H9 (cell line): ENCODE measurements around the gene JAG2. TPM values are rescaled to one million over a fixed set of nuclear protein-coding genes. Genes with fewer than 3 reads are reported as not detected.

ENCODE experiments used
- DNase-seq: peaks from one replicate; pipeline ENCODE4 v3.0.0-alpha.2; 2017
- H2AFZ ChIP-seq: one replicate; pipeline ENCODE4 v1.6.1; 2013; ENCODE audit warnings: mild to moderate bottlenecking, low read length, control low read depth, moderate library complexity
- H2AK5ac ChIP-seq: 2 replicates; pipeline ENCODE4 v1.6.1; 2013; ENCODE audit warnings: low read length, control low read depth, mixed read lengths; ENCODE audit not compliant: insufficient read length
- H2BK120ac ChIP-seq: one replicate; pipeline ENCODE4 v1.6.1; 2013; ENCODE audit warnings: low read depth, mild to moderate bottlenecking, low read length, control low read depth, inconsistent platforms; ENCODE audit not compliant: poor library complexity, severe bottlenecking
- H2BK12ac ChIP-seq: 2 replicates; pipeline ENCODE4 v1.6.1; 2013; ENCODE audit warnings: low read length, control low read depth, mixed read lengths, low read depth; ENCODE audit not compliant: insufficient read length
- H2BK15ac ChIP-seq: 2 replicates; pipeline ENCODE4 v1.6.1; 2013; ENCODE audit warnings: low read depth, low read length, control low read depth
- H2BK20ac ChIP-seq: one replicate; pipeline ENCODE4 v1.6.1; 2013; ENCODE audit warnings: low read depth, mild to moderate bottlenecking, low read length, control low read depth, inconsistent platforms; ENCODE audit not compliant: poor library complexity, severe bottlenecking
- H2BK5ac ChIP-seq: 2 replicates; pipeline ENCODE4 v1.6.1; 2013; ENCODE audit warnings: low read length, control low read depth, mixed read lengths; ENCODE audit not compliant: insufficient read length
- H3K14ac ChIP-seq: 2 replicates; pipeline ENCODE4 v1.6.1; 2013; ENCODE audit warnings: low read length, control low read depth; ENCODE audit not compliant: insufficient read depth
- H3K18ac ChIP-seq: 2 replicates; pipeline ENCODE4 v1.6.1; 2013; ENCODE audit warnings: low read depth, mild to moderate bottlenecking, mixed read lengths, low read length, control low read depth; ENCODE audit not compliant: insufficient read length
- H3K23ac ChIP-seq: 2 replicates; pipeline ENCODE4 v1.6.1; 2013; ENCODE audit warnings: low read length, control low read depth, mixed read lengths, low read depth; ENCODE audit not compliant: insufficient read length
- H3K23me2 ChIP-seq: 2 replicates; pipeline ENCODE4 v1.6.1; 2013; ENCODE audit warnings: low read depth, mild to moderate bottlenecking, mixed read lengths, low read length, control low read depth; ENCODE audit not compliant: insufficient read length, poor library complexity, severe bottlenecking
- H3K27ac ChIP-seq: 2 replicates; pipeline ENCODE4 v1.5.1; 2013; ENCODE audit warnings: low read length, control low read depth, mixed read lengths, low read depth; ENCODE audit not compliant: insufficient read length
- H3K27me3 ChIP-seq: 2 replicates; pipeline ENCODE4 v1.6.1; 2013; ENCODE audit warnings: low read length, control low read depth, inconsistent platforms; ENCODE audit not compliant: insufficient read depth
- H3K4ac ChIP-seq: 2 replicates; pipeline ENCODE4 v1.6.1; 2013; ENCODE audit warnings: low read depth, mild to moderate bottlenecking, control low read depth, inconsistent platforms, low read length, moderate library complexity
- H3K4me1 ChIP-seq: 2 replicates; pipeline ENCODE4 v1.6.1; 2013; ENCODE audit warnings: low read length, control low read depth, inconsistent platforms; ENCODE audit not compliant: insufficient read depth
- H3K4me2 ChIP-seq: 2 replicates; pipeline ENCODE4 v1.6.1; 2013; ENCODE audit warnings: low read length, control low read depth, mixed read lengths; ENCODE audit not compliant: insufficient read length, insufficient read depth
- H3K56ac ChIP-seq: 2 replicates; pipeline ENCODE4 v1.6.1; 2013; ENCODE audit warnings: low read depth, mild to moderate bottlenecking, mixed read lengths, low read length, control low read depth; ENCODE audit not compliant: insufficient read length
- H3K79me1 ChIP-seq: 2 replicates; pipeline ENCODE4 v1.6.1; 2013; ENCODE audit warnings: low read depth, mild to moderate bottlenecking, moderate library complexity, low read length, control low read depth, inconsistent platforms; ENCODE audit not compliant: insufficient read depth, poor library complexity, severe bottlenecking
- H3K79me2 ChIP-seq: 2 replicates; pipeline ENCODE4 v1.6.1; 2013; ENCODE audit warnings: low read length, control low read depth, inconsistent platforms; ENCODE audit not compliant: insufficient read depth
- H3K9ac ChIP-seq: 2 replicates; pipeline ENCODE4 v1.6.1; 2013; ENCODE audit warnings: low read length, control low read depth, mixed read lengths; ENCODE audit not compliant: insufficient read length; ENCODE audit errors: extremely low read depth
- H3K9me3 ChIP-seq: one replicate; pipeline ENCODE4 v1.6.1; 2013; ENCODE audit warnings: low read depth, low read length, inconsistent platforms; ENCODE audit not compliant: control insufficient read depth
- H3T11ph ChIP-seq: one replicate; pipeline ENCODE4 v1.6.1; 2013; ENCODE audit warnings: mild to moderate bottlenecking, low read length, control low read depth, inconsistent platforms
- H4K20me1 ChIP-seq: one replicate; pipeline ENCODE4 v1.6.1; 2013; ENCODE audit not compliant: control insufficient read depth, insufficient read length, insufficient read depth
- H4K5ac ChIP-seq: 2 replicates; pipeline ENCODE4 v1.6.1; 2013; ENCODE audit warnings: low read depth, mild to moderate bottlenecking, mixed read lengths, low read length, control low read depth; ENCODE audit not compliant: insufficient read length
- H4K8ac ChIP-seq: replicated peaks from 2 replicates; pipeline ENCODE4 v1.6.1; 2013; ENCODE audit warnings: low read length, control low read depth, mixed read lengths, low read depth; ENCODE audit not compliant: insufficient read length
- H4K91ac ChIP-seq: 2 replicates; pipeline ENCODE4 v1.6.1; 2013; ENCODE audit warnings: low read depth, mild to moderate bottlenecking, moderate library complexity, mixed read lengths, low read length, control low read depth; ENCODE audit not compliant: insufficient read length
- H3K27ac Mint-ChIP-seq, 3 experiments: 2 replicates in 2 of 3; 3 replicates in 1 of 3; pipeline ENCODE4 v1.8.0; 2020 to 2021; ENCODE audit warnings: mixed read lengths in 3 of 3, mild to moderate bottlenecking in 1 of 3, moderate library complexity in 1 of 3
- H3K27me3 Mint-ChIP-seq: 2 replicates; pipeline ENCODE4 v1.8.0; 2021; ENCODE audit warnings: low read depth, mild to moderate bottlenecking, moderate library complexity, mixed read lengths
- H3K36me3 Mint-ChIP-seq, 3 experiments: 2 replicates in 2 of 3; 3 replicates in 1 of 3; pipeline ENCODE4 v1.8.0; 2020 to 2021; ENCODE audit warnings: low read depth in 3 of 3, mixed read lengths in 3 of 3; ENCODE audit not compliant: insufficient read depth in 1 of 3
- H3K4me1 Mint-ChIP-seq, 2 experiments: 2 replicates each; pipeline ENCODE4 v1.8.0; 2020; ENCODE audit warnings: mixed read lengths in 2 of 2
- H3K4me3 Mint-ChIP-seq, 2 experiments: 2 replicates in 1 of 2; 3 replicates in 1 of 2; pipeline ENCODE4 v1.8.0; 2020 to 2021; ENCODE audit warnings: mild to moderate bottlenecking in 2 of 2, mixed read lengths in 2 of 2, moderate library complexity in 1 of 2
- H3K9me3 Mint-ChIP-seq, 2 experiments: 2 replicates in 1 of 2; 3 replicates in 1 of 2; pipeline ENCODE4 v1.8.0; 2020; ENCODE audit warnings: mild to moderate bottlenecking in 2 of 2, mixed read lengths in 2 of 2, moderate library complexity in 1 of 2
- WGBS: extraction: QIAGEN DNeasy Blood & Tissue Kit; methylation state at CpG from one replicate; pipeline ENCODE4 v1.1.7; 2013; ENCODE audit warnings: missing lambda C conversion rate, low lambda C conversion rate, mixed read lengths; ENCODE audit not compliant: insufficient read length; ENCODE audit errors: extremely low coverage; 5-methylcytosine and 5-hydroxymethylcytosine counted together
- total RNA-seq: library from RNA; stranded (reverse); gene quantifications from 2 replicates; pipeline ENCODE4 v1.2.1, GENCODE V29; 2021
- TF ChIP-seq, protein P1 (sequence below): fragments of 200-600 bp; sonication (generic); conservative IDR thresholded peaks from 3 replicates; pipeline ENCODE4 v1.8.0; 2021; ENCODE audit warnings: antibody characterized with exemption, mild to moderate bottlenecking

Gene JAG2
- total RNA-seq, 1 experiment from 2014 or later, result 11.4 TPM

DNA sequence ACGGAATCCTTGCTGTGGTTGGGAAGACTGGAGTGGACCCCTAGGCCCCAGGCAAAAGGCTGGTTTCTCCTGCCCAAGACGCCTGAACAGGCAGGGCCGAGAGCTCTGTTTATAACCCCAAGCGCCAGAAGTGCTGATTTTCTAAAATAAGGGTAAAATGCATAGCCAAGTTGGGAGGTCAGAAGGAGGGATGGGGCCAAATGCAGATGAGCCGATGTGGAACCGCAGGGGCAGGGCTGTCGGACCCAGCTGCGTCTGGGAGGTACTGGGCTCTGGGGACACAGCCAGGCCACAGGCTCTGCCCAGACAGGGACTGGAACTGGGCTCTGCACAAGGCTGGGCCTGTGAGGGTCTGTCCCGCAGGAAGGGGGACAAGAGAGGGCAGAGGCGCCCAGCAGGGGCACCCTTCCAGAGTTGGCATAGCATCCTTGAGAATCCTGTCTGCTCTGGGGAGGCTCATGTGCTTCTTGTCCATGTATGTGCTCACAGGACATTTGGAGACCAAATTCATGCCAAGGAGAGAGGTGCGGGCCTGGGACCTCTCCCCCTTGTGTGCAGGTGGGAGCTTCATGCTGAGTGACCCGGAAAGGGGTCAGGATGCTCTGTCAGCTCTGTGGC is 49.1 kb downstream of the JAG2 start:
- peaks cover 16% of the 10 kb centered on the region for H3K9me3 ChIP-seq
- peaks cover 0 to 4% of the 10 kb centered on the region in 2 experiments; a peak in 2 of 4 replicates for H3K4me1 Mint-ChIP-seq
- TF ChIP-seq, protein P1, sequence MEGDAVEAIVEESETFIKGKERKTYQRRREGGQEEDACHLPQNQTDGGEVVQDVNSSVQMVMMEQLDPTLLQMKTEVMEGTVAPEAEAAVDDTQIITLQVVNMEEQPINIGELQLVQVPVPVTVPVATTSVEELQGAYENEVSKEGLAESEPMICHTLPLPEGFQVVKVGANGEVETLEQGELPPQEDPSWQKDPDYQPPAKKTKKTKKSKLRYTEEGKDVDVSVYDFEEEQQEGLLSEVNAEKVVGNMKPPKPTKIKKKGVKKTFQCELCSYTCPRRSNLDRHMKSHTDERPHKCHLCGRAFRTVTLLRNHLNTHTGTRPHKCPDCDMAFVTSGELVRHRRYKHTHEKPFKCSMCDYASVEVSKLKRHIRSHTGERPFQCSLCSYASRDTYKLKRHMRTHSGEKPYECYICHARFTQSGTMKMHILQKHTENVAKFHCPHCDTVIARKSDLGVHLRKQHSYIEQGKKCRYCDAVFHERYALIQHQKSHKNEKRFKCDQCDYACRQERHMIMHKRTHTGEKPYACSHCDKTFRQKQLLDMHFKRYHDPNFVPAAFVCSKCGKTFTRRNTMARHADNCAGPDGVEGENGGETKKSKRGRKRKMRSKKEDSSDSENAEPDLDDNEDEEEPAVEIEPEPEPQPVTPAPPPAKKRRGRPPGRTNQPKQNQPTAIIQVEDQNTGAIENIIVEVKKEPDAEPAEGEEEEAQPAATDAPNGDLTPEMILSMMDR, result no peak

More for the DNA sequence above, 49.1 kb downstream of the JAG2 start:
- no peak overlapping the region for H2BK15ac ChIP-seq
- no peak overlapping the region for H3K23ac ChIP-seq
- H3K27me3 ChIP-seq, result no peaks in the 10 kb centered on the region
- H2BK20ac ChIP-seq, result no peak overlapping the region
- Mint-ChIP-seq H3K4me3 (no peak overlapping the region), H3K27ac (no peak overlapping the region), H3K36me3 (peaks cover 0 to 6% (median 0%) of the 10 kb centered on the region in 3 experiments; a peak in 3 of 7 replicates), H3K27me3 (peaks cover 67% of the 10 kb centered on the region), H3K9me3 (peaks cover 26 to 35% of the 10 kb centered on the region in 2 experiments)
- H3K9ac ChIP-seq, result no peak overlapping the region
- H3K56ac ChIP-seq, result no peak overlapping the region
- no peak for DNase-seq
- no peak overlapping the region for H4K8ac ChIP-seq
- H3K18ac ChIP-seq, result no peak overlapping the region
- no peaks in the 10 kb centered on the region for H3K4me1 ChIP-seq
- no CpG with 5 or more reads among the region's 12 CpGs for WGBS
- H3T11ph ChIP-seq, result no peak overlapping the region
- no peak overlapping the region for H2BK5ac ChIP-seq
- H3K79me2 ChIP-seq, result no peaks in the 10 kb centered on the region
- H3K23me2 ChIP-seq, result no peaks in the 10 kb centered on the region
- no peak overlapping the region for H3K4me2 ChIP-seq
- no peak overlapping the region for H4K91ac ChIP-seq
- H2AFZ ChIP-seq, result no peak overlapping the region
- H4K5ac ChIP-seq, result no peak overlapping the region
- no peaks in the 10 kb centered on the region for H3K79me1 ChIP-seq
- H4K20me1 ChIP-seq, result no peaks in the 10 kb centered on the region
- H2AK5ac ChIP-seq, result no peak overlapping the region
- H3K14ac ChIP-seq, result no peak overlapping the region
- no peak overlapping the region for H3K4ac ChIP-seq
- no peak overlapping the region for H2BK120ac ChIP-seq
- no peak overlapping the region for H3K27ac ChIP-seq
- no peak overlapping the region for H2BK12ac ChIP-seq
